Activated CD4-positive, alpha-beta T cell treated with anti-CD3 and anti-CD28 coated beads, Interleukin-2, Interleukin-4, amounts not matched to agents 100 ng/mL and 50 ng/mL, durations not matched to agents 16 hours and 8 hours (primary cell): ENCODE results near the gene FSCN2.

ENCODE experiments used
- DNase-seq: peaks from one replicate; pipeline ENCODE4 v3.0.0-alpha.2; 2020; ENCODE audit warnings: low spot score

The FSCN2 gene, protein sequence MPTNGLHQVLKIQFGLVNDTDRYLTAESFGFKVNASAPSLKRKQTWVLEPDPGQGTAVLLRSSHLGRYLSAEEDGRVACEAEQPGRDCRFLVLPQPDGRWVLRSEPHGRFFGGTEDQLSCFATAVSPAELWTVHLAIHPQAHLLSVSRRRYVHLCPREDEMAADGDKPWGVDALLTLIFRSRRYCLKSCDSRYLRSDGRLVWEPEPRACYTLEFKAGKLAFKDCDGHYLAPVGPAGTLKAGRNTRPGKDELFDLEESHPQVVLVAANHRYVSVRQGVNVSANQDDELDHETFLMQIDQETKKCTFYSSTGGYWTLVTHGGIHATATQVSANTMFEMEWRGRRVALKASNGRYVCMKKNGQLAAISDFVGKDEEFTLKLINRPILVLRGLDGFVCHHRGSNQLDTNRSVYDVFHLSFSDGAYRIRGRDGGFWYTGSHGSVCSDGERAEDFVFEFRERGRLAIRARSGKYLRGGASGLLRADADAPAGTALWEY

DNA sequence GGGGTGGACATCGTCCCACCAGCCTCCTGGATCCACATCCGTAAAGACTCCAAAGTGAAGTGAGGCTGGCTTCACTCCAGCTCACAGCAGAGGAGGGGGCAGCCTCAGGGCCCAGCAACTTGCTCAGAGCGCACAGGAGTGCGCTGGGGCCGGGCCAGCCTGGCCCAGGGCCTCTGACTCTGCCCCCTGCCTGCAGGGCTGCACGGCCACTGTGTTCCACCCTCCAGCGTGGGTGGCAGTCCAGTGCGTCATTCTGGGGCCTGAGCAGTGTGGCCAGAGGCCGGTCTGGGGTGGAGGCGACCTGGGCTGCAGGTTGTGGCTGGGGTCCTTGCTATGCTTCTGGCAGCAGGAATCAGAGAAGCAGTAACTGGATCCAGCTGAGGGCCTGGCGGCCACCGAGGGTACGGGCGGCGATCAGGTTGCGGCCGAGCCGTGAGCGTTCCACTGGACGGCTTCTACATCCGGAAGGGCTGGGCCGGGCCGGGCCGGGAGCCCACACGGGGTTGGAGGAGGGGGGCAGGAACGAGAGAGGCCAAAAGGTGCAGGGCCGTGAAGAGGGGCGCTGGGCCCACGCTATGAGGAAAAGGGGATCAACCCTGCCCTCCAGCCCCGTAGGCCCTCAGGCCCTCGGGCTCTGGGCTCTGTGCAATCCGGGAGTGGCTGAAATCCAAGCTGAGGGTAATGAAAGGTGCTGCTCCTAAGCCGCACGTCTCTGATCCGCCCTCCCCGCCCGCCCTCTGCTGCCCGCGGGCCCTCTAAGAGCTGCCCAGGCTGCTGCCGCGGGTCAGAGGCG, at the start of gene FSCN2:
Gene FSCN2, plus strand, starts transcription at position 787 of the 793 bp plus-strand sequence. CDS start 155 bp downstream, outside the sequence.
- DNase-seq: no peak

DNA sequence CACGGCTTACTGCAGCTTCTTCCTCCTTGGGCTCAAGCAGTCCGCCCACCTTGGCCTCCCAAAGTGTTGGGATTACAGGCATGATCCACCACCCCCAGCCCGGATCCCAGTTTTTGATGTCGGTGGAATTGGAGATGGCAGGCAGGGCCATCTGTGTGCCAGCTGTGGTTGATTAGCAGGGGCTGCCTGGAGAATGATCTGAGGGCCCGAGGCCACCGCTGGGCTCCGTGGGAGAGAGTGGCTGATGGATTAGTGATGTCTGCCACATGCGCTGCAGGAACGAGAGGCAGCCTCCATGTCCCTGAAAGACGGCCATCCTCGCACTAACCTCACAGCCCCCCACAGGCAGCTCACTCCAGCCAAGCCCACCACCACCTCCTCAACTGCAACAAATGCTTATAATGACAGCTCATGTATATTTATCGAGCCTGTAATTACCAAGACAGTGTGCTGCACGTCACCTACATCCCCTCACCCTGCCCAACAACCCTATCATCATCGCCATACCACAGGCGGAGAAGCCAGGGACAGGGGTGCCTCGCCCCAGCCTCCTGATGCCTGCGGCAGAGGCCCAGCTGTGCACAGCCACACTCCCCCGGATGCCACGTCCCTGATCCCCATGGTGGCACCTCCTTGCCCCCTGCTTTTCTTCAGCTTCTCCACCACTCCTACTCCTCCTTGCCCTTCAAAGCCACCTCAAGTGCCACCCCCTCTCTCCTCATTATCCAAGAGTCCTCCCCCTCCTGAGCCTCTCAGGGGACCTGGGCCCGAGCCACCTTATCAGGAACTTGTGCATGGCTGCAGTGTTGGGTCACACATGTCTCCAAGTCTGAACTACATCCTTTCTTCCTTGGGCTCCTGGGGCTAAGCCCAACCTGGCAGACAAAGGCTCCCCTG, 48.8 kb upstream of the FSCN2 start:
- no peak for DNase-seq

DNA sequence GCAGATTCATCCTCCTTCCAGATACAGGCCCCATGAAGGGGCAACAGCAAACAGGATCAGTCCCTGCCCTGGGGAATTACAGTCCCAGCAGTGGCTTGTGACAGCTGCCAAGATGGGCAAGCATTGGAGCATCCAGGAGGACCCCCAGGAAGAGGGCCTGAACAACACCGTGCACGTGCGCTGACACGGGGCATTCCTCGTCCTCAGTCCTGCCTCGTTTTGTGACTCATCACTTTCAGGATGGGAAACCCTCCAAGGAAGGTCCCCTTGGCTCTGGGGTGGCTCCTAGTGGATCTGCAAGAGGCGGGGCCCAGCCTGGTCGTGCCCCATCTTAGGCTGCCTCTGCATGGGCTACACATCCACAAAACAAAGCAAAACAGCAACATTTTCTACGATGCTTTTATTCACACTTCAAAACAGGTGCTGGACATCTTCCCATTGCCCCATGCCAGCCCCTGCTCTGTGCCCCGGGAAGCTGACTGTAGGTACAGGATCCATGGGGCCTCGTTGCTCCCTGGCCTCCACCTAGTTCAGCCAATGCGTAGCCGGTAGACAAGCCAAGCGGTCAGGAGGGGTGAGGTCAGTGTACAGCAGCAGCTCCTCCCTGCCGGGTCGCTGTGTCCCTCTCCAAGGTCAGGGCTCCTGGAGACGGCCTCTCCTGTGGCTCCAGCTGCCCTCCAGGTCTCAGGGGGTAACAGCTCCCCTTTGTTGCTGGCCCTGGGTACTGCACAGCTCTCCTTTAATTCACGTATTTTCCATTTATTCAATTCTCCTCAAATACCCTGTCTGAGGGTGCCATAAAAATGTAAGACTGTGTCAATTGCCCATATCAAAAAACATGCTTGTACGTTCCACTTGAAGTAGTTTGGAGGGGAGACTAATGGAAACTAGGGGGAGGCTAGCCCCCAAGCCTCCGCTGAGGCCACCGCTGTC, 47.8 kb upstream of the FSCN2 start:
- DNase-seq: no peak

DNA sequence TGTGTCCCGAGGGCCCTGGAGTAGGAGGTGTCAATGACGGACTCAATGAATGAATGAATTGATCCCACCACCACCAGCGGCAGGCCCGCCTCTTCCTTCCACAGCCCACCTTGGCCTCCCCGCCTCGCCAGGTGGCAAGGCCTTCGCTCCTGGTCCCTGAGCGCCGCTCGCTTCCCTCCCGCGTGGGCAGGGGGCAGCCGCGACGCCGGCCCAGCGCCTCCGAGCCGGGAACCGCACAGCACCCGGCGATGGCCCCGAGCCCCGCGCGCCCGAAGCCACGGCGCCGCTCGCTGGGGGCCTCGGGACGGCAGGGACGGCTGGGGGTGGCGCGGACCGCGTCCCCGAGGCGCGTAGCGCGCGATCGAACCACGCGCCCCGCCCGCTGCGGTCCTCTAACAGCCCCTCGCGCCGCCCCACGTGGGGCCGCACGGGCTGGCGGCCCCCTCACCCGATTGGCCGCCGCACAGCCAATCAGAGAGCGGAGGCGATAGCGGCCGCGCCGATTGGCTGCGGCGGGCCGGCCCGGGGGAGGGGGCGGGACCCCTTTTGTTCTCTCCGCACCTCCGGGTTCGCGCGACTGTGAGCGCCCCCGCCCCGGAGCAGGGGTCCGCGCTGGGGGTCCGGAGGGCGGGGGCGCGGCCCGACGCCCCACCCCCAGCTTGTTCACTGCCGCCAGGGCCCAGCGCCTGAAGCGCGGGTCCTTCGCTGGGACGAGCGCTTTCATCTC, 46.9 kb upstream of the FSCN2 start:
- DNase-seq: peak; percentile 23

DNA sequence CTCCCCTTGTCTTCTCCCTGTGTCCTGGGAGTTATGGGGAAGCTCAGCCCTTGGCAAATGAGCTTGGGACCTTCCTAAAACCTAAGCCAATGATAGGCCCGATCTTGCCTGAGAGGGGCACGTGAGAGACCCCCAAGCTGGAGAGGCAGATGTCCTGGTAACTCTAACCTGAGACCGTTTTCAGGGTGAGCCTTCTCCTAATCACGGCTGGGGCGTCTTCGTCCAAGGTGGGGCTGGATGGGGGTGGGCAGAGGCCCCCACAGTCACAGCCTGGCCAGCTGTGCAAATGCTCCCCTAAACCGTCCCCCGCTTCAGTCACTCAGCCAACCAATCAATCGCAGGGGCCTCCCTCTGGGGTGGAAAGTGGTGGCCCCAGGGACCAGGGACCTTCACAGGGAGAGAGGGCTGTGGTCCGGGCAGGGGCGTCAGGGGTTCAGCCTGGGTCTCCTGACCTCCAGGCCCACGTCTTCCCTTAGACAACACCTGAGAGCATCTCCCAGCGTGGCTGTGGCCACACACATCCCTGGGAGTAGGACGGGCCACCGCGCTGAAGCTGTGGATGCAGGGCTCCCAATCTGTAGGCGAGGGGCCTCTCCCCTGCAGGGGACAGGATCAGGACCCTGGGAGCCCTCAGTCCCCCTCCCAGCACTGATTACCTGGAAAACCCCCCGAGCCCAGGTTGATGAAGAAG, 46.2 kb upstream of the FSCN2 start:
- DNase-seq: no peak

DNA sequence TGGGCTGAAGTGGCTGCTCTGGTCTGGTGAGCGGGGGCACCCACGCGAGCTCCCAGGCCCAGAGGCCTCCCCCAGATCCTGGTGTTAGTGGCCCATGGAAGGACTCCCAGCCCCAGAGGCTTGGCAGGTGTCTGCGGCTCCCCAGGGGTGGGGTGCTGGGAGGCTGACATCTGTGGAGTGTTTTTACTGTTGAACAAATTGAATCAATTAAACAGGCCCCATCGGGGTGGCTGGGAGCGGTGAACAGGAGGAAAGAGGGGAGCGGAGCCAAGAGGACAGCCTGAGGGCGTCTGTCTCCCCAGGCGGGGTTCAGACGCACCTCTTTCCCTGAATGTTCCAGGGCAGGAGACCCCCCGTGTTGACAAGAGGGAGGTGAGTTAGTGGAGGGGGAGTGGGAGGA, 45.5 kb upstream of the FSCN2 start:
- no peak for DNase-seq

DNA sequence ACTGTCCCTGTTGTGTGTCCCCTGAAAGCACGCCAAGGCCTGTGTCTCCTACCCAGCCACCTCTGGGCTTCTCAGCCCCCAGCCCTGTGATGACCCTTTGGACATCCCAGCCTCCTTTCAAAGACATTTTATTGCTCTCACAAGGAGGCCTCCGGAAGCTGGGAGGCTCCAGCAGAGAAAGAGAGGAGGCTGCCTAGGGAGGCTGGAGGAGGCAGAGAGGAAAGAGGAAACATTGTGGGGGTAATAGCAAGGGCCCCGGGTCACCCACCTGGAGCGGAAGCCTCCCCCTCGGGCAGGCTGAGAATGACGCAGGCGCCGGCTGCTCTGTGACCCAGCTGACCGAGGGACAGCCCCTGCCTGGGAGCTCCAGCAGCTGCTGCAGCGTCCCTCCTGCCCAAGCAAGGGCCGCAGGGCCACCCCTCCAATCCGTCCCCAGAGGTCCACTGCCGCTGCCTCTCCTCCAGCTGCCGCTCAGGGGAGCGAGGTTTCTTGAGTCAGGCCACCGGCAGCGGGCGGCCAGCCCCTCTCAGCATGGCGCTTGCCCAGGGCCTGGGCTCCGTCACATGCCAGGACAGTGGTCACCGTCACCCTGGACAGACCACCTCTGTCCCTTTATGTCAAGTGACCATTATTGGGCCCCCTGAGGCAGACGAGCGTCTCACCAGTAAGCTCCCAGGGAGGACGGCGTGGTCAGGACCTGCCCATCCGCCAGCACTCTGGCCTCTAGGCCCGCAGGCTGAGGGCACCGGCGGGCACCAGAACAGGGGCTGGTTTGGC, 44.9 kb upstream of the FSCN2 start:
- DNase-seq: no peak

DNA sequence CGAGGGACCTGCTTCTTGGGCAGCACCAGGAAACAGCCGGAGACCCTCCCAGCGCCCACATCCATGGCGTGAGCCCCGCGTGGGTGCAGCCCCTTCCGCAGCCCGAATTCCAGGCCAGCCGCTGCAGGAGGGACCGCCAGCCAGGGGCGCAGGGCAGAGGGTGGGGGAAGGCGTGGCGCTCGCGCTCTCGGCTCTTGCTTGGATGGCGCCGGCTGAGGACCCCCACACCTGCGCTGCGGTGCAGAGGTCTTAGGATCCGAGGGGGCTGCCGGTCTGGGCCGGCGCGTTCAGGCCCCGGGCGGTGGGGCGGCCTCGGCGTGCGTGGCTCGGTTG, 44.3 kb upstream of the FSCN2 start:
- no peak for DNase-seq

DNA sequence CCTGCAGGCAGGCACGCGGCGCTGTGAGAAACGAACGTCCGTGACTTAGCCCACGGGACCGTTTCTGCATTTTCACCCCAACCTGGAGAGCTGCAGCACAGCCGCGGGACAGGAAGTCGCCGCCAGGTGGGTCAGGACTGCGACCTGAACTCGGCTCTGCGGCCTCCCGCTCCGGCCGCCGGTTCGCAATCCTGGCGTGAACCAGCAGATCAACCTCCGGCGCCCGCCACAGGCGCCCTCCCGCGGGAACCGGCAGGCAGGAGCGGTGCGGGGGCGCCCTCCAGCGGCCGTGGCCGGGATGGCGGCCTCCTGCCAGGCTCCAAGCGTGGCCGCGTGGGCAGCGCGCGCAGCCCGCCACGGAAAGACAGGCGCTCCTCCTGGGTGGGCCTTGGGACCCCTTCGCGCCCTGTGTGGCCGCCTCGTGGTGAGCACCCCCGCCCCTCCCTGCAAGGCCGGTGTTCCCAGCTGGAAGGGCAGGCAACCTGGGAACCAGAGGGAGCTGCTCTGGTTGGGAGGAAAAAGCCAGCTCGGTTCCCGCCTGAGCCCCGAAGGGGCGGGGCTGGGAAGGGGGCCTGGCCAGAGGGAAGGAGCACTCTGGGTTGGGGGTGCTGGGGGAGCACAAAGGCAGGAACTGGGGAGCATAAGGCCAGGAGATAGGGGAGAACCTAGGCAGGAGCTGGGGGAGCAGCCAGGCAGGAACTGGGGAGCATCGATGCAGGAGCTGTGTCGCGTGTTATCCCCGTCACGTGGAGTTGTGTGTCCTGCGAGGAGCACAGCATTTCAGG, 43.8 kb upstream of the FSCN2 start:
- DNase-seq: peak; percentile 90

DNA sequence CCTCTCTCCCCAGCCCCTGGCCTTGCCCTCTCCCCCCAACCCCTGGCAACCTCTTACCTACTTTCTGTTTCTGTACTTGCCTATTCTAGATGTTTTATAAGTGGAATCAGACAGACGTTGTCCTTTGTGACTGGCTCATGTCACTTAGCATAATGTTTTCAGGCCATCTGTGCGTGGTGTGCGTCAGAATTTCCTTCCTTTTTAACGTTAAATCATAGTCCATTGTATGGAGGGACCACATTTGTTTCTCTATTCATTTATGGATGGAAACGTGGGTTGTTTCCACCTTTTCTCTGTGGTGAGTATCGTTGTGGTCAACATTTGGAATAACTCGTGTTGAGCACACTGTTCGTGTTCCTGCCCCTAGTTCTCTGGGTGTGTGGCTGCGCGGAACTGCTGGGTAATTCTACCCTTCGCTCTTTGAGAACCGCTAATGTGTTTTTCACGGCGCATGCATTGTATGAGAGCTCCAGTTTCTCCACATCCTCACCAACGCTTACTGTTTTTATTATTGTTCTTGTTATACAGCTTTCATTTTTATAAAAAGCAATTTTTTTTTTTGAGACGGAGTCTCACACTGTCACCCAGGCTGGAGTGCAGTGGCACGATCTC, 41.9 kb upstream of the FSCN2 start:
- DNase-seq: no peak

DNA sequence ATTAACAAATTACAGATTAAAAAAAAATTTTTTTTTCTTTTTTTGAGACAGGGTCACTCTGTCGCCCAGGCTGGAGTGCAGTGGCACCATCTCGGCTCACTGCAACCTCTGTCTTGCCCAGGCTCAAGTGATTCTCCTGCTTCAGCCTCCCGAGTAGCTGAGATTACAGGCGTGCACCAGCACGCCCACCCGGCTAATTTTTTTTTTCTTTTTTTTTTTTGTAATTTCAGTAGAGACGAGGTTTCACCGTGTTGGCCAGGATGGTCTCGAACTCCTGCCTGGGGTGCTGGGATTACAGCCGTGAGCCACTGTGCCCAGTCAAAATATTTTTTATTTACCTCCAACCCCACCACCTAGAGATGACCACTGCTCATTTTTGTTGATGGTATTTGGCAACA, 41.1 kb upstream of the FSCN2 start:
- DNase-seq: no peak

DNA sequence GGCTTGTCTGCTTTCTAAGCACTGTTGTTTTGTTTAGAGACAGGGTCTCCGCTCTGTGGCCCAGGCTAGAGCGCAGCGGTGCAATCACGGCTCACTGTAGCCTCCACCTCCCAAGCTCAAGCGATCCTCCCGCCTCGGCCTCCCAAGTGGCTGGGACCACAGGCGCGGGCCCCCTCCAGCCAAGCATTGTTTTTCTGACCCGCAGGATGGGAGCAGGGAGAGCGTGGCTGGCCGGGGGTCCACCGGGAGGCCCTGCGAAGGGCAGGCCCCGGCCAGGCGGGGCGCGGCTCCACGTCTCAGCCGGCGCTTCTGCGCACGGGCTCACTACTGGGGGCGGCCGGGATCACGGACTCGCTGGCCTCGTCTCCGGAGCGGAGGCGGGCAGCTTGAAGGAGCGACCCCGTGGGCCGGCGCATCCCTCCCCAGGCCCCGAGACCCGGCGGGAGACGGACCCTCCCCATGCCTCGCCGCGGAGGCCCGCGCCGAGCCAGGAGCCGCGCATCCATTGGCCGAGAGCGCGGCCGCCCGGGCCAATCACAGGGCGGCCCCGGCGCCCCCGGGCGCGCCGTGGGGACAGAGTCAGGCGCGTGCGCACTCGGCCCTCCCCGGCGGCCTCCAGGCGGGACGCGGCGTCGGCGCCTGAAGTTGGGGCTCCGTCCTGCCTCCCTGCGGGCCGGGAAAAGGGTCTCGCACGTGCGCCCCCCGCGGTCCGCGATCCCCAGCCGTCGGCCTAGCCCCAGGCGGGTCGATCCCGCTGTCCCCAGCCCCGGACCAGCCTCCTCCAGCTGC, 40.5 kb upstream of the FSCN2 start:
- peak; percentile 79 for DNase-seq

DNA sequence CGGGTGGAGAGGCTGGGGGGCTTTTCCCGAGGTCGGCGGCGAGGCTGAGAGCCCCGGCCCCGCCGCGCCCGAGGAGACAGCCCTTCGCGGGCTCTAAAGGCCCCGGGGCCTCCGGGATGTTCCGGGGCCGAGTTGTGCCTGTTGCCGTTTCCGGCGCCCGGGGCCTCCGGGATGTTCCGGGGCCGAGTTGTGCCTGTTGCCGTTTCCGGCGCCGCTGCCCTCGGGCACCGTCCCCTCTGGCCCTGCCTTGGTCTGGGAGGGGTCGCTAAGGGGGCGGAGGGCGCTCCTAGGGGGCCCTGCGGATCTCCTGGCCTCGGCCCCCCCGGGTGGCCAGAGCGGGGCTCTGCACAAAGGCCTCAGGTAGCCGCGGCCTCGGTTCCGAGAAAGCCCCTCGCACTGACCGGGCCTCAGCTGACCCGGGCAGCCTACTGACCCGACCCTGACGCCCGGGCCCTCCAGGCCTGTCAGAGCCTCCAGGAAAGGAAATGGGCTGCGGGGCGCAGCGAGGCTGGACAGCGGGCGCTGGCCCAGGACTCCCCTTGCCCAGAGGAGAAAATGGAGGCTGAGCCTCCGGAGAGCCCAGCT, 39.8 kb upstream of the FSCN2 start:
- DNase-seq: peak; percentile 10

DNA sequence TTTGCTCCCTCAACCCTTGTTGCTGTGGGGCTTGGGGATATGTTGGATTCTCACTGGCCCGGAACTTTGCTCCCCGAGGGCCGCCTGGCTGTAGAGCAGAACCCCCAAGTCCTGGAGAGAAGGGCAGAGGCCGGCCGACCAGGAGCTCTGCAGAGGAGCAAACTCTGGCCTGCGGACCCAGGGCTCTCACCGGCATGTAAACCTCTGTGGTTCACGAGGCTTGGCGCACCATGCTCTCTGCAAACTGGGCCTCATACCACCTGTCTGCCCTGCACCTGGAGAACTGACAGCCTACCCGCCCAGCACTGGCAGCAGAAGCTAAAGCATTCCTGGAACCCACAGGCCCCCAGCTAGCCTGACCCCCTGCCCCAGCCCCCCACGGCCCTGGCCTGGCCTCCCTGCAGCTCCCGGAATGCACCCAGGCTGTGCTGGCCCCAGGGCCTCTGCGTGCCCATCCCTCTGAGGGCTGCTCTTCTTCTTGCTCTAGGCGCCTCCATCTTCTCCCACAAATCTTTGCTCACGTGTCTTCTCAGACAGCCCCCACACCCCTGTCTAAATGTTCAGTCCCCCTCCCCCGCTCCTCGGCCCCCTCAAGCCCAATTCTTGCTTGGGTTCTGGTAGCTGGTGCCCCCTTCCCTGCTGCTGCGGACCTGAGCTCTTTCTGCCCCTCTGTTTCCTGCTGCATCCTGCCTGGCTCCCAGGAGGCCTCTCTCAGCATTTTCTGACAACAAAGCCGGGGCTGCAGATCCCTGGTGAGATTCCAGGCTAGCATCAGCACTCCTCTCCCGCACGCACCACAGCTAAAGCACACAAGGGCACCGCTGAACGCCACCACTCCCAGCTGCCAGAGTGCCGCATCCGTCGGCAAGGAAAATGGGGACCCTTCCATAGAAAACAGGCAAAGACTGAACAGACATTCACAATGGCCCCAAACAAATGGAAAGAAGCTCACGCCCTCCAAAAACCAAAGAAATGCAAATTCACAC, 38.9 kb upstream of the FSCN2 start:
- no peak for DNase-seq
